OCI-LY7 (cell line): ENCODE data around the gene LSR. TPM values are rescaled to one million over a fixed set of nuclear protein-coding genes. Genes with fewer than 3 reads are reported as not detected.
"Not testable (repeated sequence)": the region's sequence is repeated elsewhere in the genome, so short reads cannot be mapped to it uniquely, and the experiment has no call there.

Experiments
- BruUV-seq: library from RNA; stranded (reverse); fragments of 400-500 nt; replicated peaks from 2 replicates; lab custom pipeline; 2021; lab: Mats Ljungman, UMichigan
- CTCF ChIA-PET: fragments of 300-600 bp; sonication (Branson Sonifier 250); formaldehyde crosslinking; loops from one replicate; lab custom pipeline; 2022; ENCODE audit warnings: antibody characterized with exemption; ENCODE audit not compliant: unreplicated experiment; lab: Charles Lee
- POLR2A ChIA-PET: fragments of 300-600 bp; sonication (Branson Sonifier 250); formaldehyde crosslinking; loops from one replicate; lab custom pipeline; 2022; ENCODE audit warnings: antibody characterized with exemption; lab: Charles Lee
- DNase-seq: peaks from one replicate; pipeline ENCODE4 v3.0.0-alpha.2; 2015; ENCODE audit warnings: low spot score
- H2AFZ ChIP-seq: fragments of 200-600 bp; sonication (generic), shearing (Covaris generic); 2 replicates; pipeline ENCODE4 v1.6.1; 2014; ENCODE audit warnings: mild to moderate bottlenecking, antibody characterized with exemption, low read length, moderate library complexity
- H3K27ac ChIP-seq: fragments of 200-600 bp; sonication (generic); 2 replicates; pipeline ENCODE4 v1.5.1; 2014; ENCODE audit warnings: mixed run types, low read depth, mild to moderate bottlenecking, moderate library complexity, low read length, inconsistent platforms; ENCODE audit not compliant: poor library complexity, severe bottlenecking
- H3K36me3 ChIP-seq: fragments of 200-600 bp; sonication (generic); 2 replicates; pipeline ENCODE4 v1.6.1; 2014; ENCODE audit warnings: mild to moderate bottlenecking, antibody characterized with exemption, low read length, moderate library complexity, mixed read lengths; ENCODE audit not compliant: insufficient read depth
- H3K4me1 ChIP-seq: fragments of 200-600 bp; sonication (generic); 2 replicates; pipeline ENCODE4 v1.5.1; 2014; ENCODE audit warnings: mild to moderate bottlenecking, low read length; ENCODE audit not compliant: insufficient read depth, poor library complexity, severe bottlenecking
- H3K4me2 ChIP-seq: fragments of 200-600 bp; sonication (generic); 2 replicates; pipeline ENCODE4 v1.6.1; 2014; ENCODE audit warnings: mild to moderate bottlenecking, low read length
- H3K4me3 ChIP-seq: fragments of 200-600 bp; sonication (generic); 2 replicates; pipeline ENCODE4 v1.5.1; 2014; ENCODE audit warnings: mild to moderate bottlenecking, low read depth, low read length; ENCODE audit not compliant: poor library complexity, severe bottlenecking
- H3K79me2 ChIP-seq: fragments of 200-600 bp; sonication (generic); 2 replicates; pipeline ENCODE4 v1.6.1; 2016; ENCODE audit warnings: low read depth, mild to moderate bottlenecking, low read length, moderate library complexity, mixed read lengths; ENCODE audit not compliant: insufficient read depth
- H3K9me2 ChIP-seq: fragments of 200-600 bp; sonication (generic); 2 replicates; pipeline ENCODE4 v1.6.1; 2016; ENCODE audit warnings: mild to moderate bottlenecking, low read length, mixed read lengths; ENCODE audit not compliant: insufficient read depth
- H3K9me3 ChIP-seq: fragments of 200-600 bp; sonication (generic); 2 replicates; pipeline ENCODE4 v1.6.1; 2014; ENCODE audit warnings: mild to moderate bottlenecking, mixed run types, low read length, mixed read lengths
- H4K20me1 ChIP-seq: fragments of 200-600 bp; sonication (generic); 2 replicates; pipeline ENCODE4 v1.6.1; 2014; ENCODE audit warnings: mild to moderate bottlenecking, antibody characterized with exemption, low read length, moderate library complexity, mixed read lengths; ENCODE audit not compliant: insufficient read depth
- CTCF ChIP-seq: fragments of 200-600 bp; sonication (generic); conservative IDR thresholded peaks from 2 replicates; pipeline ENCODE4 v1.5.1; 2014; ENCODE audit warnings: mild to moderate bottlenecking, antibody characterized with exemption, low read length, moderate library complexity, mixed read lengths
- EZH2phosphoT487 ChIP-seq: fragments of 200-600 bp; sonication (generic); IDR thresholded peaks from 2 replicates; pipeline ENCODE4 v1.6.1; 2018; ENCODE audit warnings: low read depth, borderline replicate concordance, mild to moderate bottlenecking, mixed run types, antibody characterized with exemption, low read length, moderate library complexity, mixed read lengths
- intact Hi-C: fragments of 100-400 bp; cut with micrococcal nuclease; formaldehyde crosslinking; loops from one replicate; pipeline ENCODE4 v1.10.0; 2022; ENCODE audit not compliant: unreplicated experiment
- total RNA-seq, 2 experiments: library from RNA; depleted of rRNA in 1 of 2; stranded (reverse); fragments of >200 nt in 1 of 2; shearing (Covaris generic) in 1 of 2; gene quantifications; 2 replicates each; pipeline ENCODE4 v1.2.3, GENCODE V29; 2014 to 2022

Gene LSR
- total RNA-seq, 2 experiments from 2014 or later, result 15.0 to 33.6 TPM

DNA sequence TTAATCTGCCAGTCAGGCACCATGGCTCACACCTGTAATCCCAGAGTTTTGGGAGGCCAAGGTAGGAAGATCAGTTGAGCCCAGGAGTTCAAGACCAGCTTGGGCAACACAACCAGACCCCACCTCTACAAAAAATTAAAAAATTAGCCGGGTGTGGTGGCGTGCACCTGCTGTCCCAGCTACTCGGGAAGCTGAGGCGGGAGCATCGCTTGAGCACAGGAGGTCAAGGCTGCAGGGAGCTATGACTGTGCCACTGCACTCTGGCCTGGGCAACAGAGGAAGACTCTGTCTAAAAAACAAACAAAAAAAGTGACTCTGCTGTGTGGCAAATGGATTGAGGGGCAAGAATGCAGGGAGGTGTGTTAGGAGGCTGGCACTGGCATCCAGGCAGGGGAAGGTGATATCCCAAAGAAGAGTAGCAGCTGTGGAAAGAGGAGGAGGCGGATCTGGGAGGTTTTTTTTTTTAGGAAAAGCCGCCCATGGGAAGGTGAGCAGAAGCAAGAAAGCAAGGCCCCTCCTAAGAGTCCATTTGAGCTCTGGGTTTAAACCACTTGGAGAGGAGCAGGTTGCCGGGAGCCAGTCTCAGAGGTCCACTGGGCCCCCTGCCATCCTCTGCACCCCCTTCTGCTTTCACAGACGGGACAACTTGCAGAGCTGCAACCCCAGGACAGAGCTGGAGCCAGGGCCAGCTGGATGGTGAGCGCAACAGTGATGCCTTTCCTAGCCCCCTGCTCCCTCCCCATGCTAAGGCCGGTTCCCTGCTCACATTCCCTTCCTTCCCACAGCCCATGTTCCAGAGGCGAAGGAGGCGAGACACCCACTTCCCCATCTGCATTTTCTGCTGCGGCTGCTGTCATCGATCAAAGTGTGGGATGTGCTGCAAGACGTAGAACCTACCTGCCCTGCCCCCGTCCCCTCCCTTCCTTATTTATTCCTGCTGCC, 35.6 kb downstream of the LSR start:
- TF ChIP-seq CTCF (no peak), EZH2phosphoT487 (no peak)
- intact Hi-C loops, result no loop called here
- H3K9me2 ChIP-seq, result no peaks in the 10 kb centered on the region

GRCh38 chr19:35285095-35285449, 36.3 kb downstream of the LSR start:
- no peaks in the 10 kb centered on the region for H3K79me2 ChIP-seq
- 0 out of 2 replicates have a peak, but pooled peaks cover 4% of the 10 kb centered on the region for H3K36me3 ChIP-seq
- H3K9me2 ChIP-seq, result no peaks in the 10 kb centered on the region
- no peaks in the 10 kb centered on the region for H3K9me3 ChIP-seq
- DNase-seq, result no peak
- POLR2A ChIA-PET, result no interaction called here
- no TSS peak for BruUV-seq
- peaks cover 12% of the 10 kb centered on the region for H3K4me1 ChIP-seq
- no peak for TF ChIP-seq CTCF
- no peak for TF ChIP-seq EZH2phosphoT487
- H2AFZ ChIP-seq, result no peak overlapping the region
- no peak overlapping the region for H3K4me3 ChIP-seq
- H4K20me1 ChIP-seq, result no peaks in the 10 kb centered on the region
- no peak overlapping the region for H3K27ac ChIP-seq
- CTCF ChIA-PET, result interaction anchor here (0.6 kb wide), 1 partner anchor 143 kb away, joined by 20 read pairs; no protein-coding TSS in a partner anchor
- H3K4me2 ChIP-seq, result no peak overlapping the region
- intact Hi-C loops, result no loop called here

More for the DNA sequence above, 35.6 kb downstream of the LSR start:
- no peak overlapping the region for H3K4me2 ChIP-seq
- H4K20me1 ChIP-seq, result no peaks in the 10 kb centered on the region
- no peak for DNase-seq
- no peak overlapping the region for H2AFZ ChIP-seq
- no peaks in the 10 kb centered on the region for H3K9me3 ChIP-seq
- BruUV-seq, result no TSS peak
- H3K4me3 ChIP-seq, result no peak overlapping the region
- H3K27ac ChIP-seq, result no peak overlapping the region
- ChIA-PET POLR2A (interaction anchor here (0.7 kb wide), 1 partner anchor 263 kb away, joined by 3 read pairs; no protein-coding TSS in a partner anchor), CTCF (interaction anchor here (0.6 kb wide), 1 partner anchor 8 kb away, joined by 3 read pairs; no protein-coding TSS in a partner anchor)
- H3K36me3 ChIP-seq, result peaks cover 7% of the 10 kb centered on the region; the same call in 1 of the 2 replicates
- peaks cover 18% of the 10 kb centered on the region for H3K4me1 ChIP-seq
- no peaks in the 10 kb centered on the region for H3K79me2 ChIP-seq

- POLR2A ChIA-PET, BruUV-seq, H3K4me1 ChIP-seq, H3K9me3 ChIP-seq, DNase-seq, H3K36me3 ChIP-seq, H3K27ac ChIP-seq, intact Hi-C loops, H2AFZ ChIP-seq, H3K79me2 ChIP-seq, H4K20me1 ChIP-seq, H3K9me2 ChIP-seq, H3K4me2 ChIP-seq, H3K4me3 ChIP-seq: not testable (repeated sequence)
- CTCF ChIA-PET, result interaction anchor here (0.6 kb wide), 1 partner anchor 143 kb away, joined by 20 read pairs; no protein-coding TSS in a partner anchor
Observed at GRCh38 chr19:35285465-35285864, 36.7 kb downstream of the LSR start.

- H3K27ac ChIP-seq, H3K4me2 ChIP-seq, intact Hi-C loops, H2AFZ ChIP-seq, POLR2A ChIA-PET, H3K4me3 ChIP-seq, H3K79me2 ChIP-seq, H4K20me1 ChIP-seq, DNase-seq, H3K9me3 ChIP-seq, H3K9me2 ChIP-seq, BruUV-seq, H3K36me3 ChIP-seq, H3K4me1 ChIP-seq: not testable (repeated sequence)
- CTCF ChIA-PET, result interaction anchor here (0.6 kb wide), 1 partner anchor 171 kb away, joined by 3 read pairs; no protein-coding TSS in a partner anchor
Observed at GRCh38 chr19:35286101-35286500, 37.3 kb downstream of the LSR start.
